Bronchial epithelial cell (primary cell): ENCODE measurements around the gene TPX2. TPM values are rescaled to one million over a fixed set of nuclear protein-coding genes. Genes with fewer than 3 reads are reported as not detected.

Experiments used
- DNase-seq: peaks from one replicate; pipeline ENCODE4 v3.0.0-alpha.2; 2010; ENCODE audit warnings: low read depth
- FAIRE-seq: peaks from 2 replicates; lab custom pipeline; 2011; peaks lifted over from hg19 to GRCh38; lab: Jason Lieb, UNC
- H3K27me3 ChIP-seq: 2 replicates; pipeline ENCODE4 v1.5.1; 2011; ENCODE audit warnings: low read length; ENCODE audit not compliant: control insufficient read depth, insufficient read depth
- H3K36me3 ChIP-seq: 2 replicates; pipeline ENCODE4 v1.5.1; 2011; ENCODE audit warnings: low read length; ENCODE audit not compliant: control insufficient read depth, insufficient read depth
- H3K4me3 ChIP-seq: 2 replicates; pipeline ENCODE4 v1.5.1; 2011; ENCODE audit warnings: mild to moderate bottlenecking, low read depth, low read length, control low read depth
- CTCF ChIP-seq: IDR thresholded peaks from 2 replicates; pipeline ENCODE4 v1.5.1; 2011; ENCODE audit warnings: mild to moderate bottlenecking, moderate library complexity, low read length, control low read depth, inconsistent platforms; ENCODE audit not compliant: insufficient read depth, severe bottlenecking
- total RNA-seq: library from RNA; depleted of rRNA; stranded (reverse); fragments of >200 nt; gene quantifications from 2 replicates; pipeline ENCODE4 v1.2.1, GENCODE V29; 2014

TPX2 gene
- total RNA-seq, 1 donor from 2014 or later: 1.3 TPM

GRCh38 chr20:31836853-31837608 lies 97.9 kb downstream of the TPX2 start:
- no peak for TF ChIP-seq CTCF
- FAIRE-seq (no peak), DNase-seq (no peak)
- Histone ChIP-seq H3K27me3 (peaks cover 7% of the 10 kb centered on the region), H3K36me3 (no peaks in the 10 kb centered on the region), H3K4me3 (no peak overlapping the region)

- FAIRE-seq: no peak
- DNase-seq: no peak
- H3K4me3 ChIP-seq: no peak overlapping the region
- H3K36me3 ChIP-seq: no peaks in the 10 kb centered on the region
- no peak for TF ChIP-seq CTCF
- peaks cover 7% of the 10 kb centered on the region for H3K27me3 ChIP-seq
These were observed 98.9 kb downstream of the TPX2 start for GRCh38 chr20:31837896-31838397.

- FAIRE-seq (no peak), DNase-seq (no peak)
- H3K4me3 ChIP-seq: no peak overlapping the region
- peaks cover 5% of the 10 kb centered on the region for H3K27me3 ChIP-seq
- H3K36me3 ChIP-seq: no peaks in the 10 kb centered on the region
- no peak for TF ChIP-seq CTCF
These were observed 99.7 kb downstream of the TPX2 start for GRCh38 chr20:31838646-31839292.

- TF ChIP-seq CTCF: no peak
- Histone ChIP-seq H3K36me3 (no peaks in the 10 kb centered on the region), H3K27me3 (peaks cover 5% of the 10 kb centered on the region), H3K4me3 (no peak overlapping the region)
- FAIRE-seq: no peak
- DNase-seq: no peak
These were observed 100.8 kb downstream of the TPX2 start for GRCh38 chr20:31839782-31840487.

- TF ChIP-seq CTCF: no peak
- Histone ChIP-seq H3K36me3 (no peaks in the 10 kb centered on the region), H3K27me3 (peaks cover 5% of the 10 kb centered on the region), H3K4me3 (no peak overlapping the region)
- DNase-seq: no peak
- no peak for FAIRE-seq
These were observed 102.1 kb downstream of the TPX2 start for GRCh38 chr20:31840906-31841816.
